ENCODE measurements around the gene EIF2B2.

EIF2B2 gene

DNA sequence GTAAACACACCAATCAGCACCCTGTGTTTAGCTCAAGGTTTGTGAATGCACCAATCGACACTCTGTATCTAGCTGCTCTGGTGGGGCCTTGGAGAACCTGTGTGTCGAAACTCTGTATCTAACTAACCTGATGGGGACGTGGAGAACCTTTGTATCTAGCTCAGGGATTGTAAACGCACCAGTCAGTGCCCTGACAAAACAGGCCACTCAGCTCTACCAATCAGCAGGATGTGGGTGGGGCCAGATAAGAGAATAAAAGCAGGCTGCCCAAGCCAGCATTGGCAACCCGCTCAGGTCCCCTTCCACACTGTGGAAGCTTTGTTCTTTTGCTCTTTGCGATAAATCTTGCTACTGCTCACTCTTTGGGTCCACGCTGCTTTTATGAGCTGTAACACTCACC, 6.9 kb upstream of the EIF2B2 start:
- peak; percentile 5 for DNase-seq

DNA sequence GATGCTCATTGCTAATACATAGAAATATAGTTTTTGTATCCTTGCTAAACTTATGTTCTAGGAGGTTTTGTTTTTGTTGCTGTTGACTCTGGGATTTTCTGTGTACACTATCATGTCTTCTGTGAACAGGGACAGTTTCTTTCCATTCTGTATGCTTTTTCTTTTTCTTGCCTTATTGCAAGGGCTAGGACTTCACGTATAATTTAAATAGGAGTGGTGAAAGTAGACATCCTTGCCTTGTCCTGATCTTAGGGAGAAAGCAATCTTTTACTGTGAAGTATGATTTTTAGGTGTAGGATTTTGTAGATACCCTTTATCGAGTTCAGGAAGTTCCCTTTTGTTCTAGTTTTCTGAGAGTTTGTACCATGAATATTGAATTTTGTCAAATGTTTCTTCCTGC, 1.5 kb upstream of the EIF2B2 start:
- DNase-seq: no peak

GRCh38 chr14:75001899-75002298, 822 bp upstream of the EIF2B2 start:
- DNase-seq: no peak

DNA sequence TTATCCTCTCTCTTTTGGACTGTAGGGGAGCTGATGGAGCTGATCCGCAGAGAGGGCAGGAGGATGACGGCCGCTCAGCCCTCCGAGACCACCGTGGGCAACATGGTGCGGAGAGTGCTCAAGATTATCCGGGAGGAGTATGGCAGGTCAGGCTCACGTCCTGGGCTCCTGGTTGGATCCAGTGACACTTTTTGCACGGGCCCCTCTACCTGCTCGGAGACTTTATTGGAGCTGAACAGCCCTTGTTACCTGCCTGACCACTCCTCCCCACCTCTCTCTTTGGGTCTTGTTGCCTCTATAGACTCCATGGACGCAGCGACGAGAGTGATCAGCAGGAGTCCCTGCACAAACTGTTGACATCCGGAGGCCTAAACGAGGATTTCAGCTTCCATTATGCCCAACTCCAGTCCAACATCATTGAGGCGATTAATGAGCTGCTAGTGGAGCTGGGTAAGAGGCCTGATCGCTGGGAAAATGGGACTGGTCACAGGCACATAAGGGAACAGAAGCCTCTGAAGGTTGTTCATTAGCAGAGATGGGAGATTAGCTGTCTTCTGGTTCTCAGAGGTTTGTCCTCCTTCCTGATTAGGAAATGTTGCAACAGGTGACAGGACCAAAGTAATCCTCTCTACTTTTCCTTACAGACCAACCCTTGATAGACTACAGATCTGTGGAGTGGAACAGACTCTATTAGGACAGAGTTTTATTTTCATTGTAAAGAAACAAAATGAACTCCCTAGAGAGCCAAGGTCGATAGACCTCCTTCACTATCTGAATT, 718 bp downstream of the EIF2B2 start:
- DNase-seq: no peak

- no peak for DNase-seq
Observed at GRCh38 chr14:75005357-75005756, 2.6 kb downstream of the EIF2B2 start.

GRCh38 chr14:75009176-75009575, 6.5 kb downstream of the EIF2B2 start:
- no peak for DNase-seq

DNA sequence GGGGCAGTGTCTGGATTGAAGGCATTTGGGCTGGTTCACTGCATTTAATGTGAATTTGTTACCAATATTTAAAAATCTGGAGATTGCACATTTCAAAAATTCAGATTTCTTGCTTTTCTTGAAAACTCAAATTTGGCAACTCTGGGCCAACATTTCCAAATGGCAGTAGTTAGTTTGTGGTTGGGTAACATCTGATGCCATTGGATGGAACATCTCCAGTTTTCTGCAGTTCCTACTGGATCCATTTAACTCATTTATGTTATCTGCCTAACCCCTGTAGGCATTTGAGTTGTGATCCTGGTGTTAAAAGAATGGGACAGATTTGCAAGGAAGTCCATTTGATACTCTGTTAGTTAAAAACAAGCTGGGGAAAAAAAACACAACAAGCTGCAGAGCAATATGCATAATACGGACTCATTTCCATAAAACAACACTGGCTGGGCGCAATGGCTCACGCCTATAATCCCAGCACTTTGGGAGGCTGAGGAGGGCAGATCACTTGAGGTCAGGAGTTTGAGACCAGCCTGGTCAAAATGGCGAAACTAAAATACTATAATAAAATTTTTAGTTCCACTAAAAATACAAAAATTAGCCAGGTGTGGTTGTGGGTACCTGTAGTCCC, 7.9 kb downstream of the EIF2B2 start:
- DNase-seq: no peak

- no peak for DNase-seq
Observed at GRCh38 chr14:75011356-75011994, 8.8 kb downstream of the EIF2B2 start.

DNA sequence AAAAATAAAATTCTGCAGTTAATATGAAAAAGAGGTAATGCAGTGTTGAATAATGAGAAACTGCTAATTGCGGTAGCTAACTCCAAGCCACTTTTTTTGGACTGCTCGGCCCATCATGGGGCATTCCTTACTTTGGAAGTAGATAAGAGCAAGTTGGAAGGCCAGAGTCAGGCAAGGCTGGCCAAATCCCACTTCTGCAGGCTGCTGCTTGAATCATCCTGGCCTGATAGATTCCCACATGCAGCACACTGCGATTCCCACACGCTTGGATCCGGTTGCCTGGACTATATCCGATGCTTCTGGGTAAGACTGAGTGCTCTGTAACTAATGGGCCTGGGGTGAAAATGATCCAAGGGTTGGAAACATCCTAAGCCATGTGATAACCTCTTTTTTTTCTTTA, 10.6 kb downstream of the EIF2B2 start:
- DNase-seq: no peak

DNA sequence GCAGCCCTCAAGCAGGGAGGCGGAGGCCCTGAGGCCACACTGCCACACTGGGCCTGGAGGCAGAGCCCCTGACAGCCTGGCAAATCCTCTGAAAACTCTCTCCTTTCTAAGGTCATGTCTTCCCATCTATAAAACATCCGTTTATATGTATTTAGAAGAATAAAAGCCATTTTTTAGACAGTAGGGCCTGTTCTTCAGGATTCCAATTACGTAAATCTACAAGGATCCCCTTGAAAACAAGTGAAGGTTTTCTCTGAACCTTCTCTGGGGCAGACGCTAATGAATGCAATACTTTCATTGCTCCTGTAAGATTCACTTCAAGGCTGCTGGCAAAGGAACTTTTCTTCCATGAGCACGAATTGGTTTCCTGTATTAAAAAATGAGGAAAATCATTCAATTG, 12.8 kb downstream of the EIF2B2 start:
- DNase-seq: no peak

DNA sequence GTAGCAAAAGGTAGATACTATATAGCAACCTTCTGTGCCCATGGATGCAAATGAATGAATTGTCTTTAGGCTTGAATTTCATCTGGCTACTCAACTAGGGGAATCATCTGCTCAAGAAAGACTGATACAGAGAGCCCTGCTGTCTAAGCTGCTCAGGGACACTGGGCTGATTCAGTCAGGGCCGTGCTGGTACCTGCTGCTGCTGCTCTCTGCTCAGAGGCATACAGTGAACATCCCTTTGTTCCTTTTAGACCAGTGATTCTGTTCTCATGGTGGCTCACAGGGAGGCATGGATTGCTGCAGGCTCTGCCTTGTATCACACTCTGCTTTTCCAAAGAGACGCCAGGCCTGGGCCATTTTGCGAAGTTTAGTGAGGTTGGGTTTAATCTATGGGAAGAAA, 14.1 kb downstream of the EIF2B2 start:
- DNase-seq: no peak

GRCh38 chr14:75018694-75019093, 16.0 kb downstream of the EIF2B2 start:
- no peak for DNase-seq

DNA sequence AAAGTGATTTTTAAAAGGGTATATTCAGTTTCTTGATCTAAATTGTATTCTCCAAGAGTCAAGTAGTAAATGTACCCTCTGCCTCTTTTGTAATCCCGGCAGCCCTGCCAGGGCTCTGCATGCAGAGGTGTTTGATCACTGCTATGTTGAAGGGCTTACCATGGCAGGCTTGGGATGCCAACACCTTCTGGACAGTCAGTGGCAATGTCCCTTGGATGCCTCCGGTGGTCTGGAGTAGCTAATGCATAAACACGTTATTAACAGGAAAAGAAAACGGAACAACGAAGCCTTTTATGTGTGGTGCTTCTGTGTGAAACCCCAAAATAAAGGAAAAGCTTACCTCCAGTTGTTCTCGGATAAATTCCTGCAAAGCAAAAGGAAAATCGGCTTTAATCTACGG, 19.9 kb downstream of the EIF2B2 start:
- DNase-seq: no peak

- no peak for DNase-seq
Observed at GRCh38 chr14:75023108-75023507, 20.4 kb downstream of the EIF2B2 start.

DNA sequence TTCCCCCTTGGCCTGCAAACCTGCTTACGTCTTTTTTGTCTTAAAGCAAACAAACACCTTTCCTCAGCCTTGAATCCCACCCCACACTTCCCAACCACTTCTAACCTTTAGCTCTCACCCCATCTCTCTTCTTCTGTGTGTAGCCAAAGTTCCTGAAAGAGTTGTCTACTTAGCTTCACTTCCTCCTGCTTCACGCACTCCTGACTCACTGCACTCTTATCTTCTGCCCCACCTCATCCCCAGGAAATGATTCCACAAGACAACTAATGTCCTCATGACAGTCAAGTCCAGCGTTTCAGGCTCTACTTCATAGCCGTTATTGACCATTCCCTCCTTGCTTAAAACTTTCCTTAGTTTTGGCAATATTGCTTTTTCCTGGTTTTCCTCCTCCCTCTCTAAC, 22.4 kb downstream of the EIF2B2 start:
- DNase-seq: no peak

DNA sequence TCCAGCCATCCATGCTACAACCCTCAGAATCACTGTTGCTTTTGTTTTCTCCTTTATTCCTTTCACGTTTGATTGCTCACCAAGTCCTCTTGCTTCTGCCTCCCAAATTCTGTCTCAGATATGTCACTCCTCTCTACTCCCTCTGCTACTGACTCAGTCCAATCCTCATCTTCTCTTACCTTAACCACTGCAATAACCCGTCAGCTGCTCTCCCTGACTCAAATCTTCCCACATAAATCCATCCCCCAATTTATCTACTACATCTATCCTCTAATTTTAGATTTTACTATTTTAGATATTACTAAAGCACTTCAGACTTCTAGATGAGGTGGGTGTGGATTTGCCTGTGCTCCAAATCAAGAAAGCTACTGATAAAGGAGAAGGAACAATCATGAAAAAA, 23.2 kb downstream of the EIF2B2 start:
- no peak for DNase-seq

GRCh38 chr14:75030147-75030546, 27.4 kb downstream of the EIF2B2 start:
- no peak for DNase-seq

DNA sequence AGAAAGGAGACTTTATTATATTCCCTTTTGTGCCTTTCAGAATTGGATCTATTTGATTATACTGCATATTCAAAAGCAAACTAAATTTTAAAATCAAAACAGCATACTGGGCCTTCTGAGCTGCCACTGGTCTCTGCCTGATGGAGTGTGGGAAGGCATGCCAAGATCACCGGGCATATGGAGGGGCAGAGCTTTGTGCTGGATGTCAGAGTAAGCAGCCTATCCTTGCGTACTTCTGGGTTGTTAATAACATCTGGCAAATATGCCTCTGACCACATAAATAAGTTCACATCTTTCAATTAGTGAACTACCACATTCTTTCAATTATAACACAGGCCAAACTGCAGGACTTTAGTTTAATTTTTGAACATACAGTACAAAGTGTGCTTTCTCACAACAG, 30.2 kb downstream of the EIF2B2 start:
- DNase-seq: no peak

- DNase-seq: no peak
Observed at GRCh38 chr14:75040507-75040906, 37.8 kb downstream of the EIF2B2 start.

DNA sequence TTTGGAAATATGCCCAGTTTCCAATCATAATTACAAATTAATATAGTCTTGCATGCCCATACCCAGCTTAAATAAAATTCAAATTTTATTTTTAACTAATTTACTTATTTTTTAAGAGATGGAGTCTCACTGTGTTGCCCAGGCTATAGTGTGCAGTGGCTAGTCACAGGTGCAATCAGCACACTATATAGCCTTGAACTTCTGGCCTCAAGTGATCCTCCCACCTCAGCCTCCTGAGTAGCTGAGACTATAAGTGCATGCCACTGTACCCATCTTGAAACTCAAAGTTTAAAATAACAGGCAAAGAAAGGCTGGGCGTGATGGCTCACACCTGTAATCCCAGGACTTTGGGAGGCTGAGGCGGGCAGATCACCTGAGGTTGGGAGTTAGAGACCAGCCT, 38.2 kb downstream of the EIF2B2 start:
- no peak for DNase-seq

DNA sequence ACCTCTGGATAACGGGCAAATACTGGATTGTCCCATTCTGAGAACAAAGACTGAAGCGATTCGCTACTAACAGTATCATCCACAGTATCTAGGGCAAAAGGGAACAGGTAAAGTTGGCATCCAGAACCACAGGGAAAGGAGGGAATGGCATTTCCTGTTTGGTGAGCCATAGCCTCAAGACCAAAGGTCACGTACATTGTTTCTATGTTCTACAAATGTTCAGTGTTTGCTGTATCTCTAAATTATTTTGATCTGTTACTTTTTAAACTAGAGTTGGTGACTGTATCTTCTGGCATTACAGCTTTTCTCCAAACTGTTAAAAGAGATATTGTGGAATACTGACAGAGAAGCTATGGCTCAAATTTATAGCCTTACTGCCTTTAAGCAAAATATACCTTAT, 38.9 kb downstream of the EIF2B2 start:
- no peak for DNase-seq

DNA sequence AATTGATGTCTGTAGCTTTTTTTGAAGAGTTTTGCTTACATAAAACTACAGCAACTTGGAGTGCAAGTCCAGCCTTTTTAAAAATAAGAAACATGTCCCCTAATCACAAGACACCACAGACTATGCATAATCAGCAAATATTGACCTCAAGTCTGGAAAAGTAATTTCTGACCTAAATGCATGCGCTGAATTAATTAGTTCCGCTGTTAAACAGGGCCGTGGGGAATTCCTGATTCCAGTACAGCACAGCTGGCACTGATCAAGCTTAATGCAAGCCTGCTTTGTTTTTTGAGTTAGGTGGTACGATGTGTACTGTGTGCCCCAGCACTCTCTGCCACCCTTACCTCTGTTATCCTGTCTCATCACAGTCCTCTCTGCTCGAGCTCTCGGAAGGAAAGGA, 39.3 kb downstream of the EIF2B2 start:
- DNase-seq: no peak

DNA sequence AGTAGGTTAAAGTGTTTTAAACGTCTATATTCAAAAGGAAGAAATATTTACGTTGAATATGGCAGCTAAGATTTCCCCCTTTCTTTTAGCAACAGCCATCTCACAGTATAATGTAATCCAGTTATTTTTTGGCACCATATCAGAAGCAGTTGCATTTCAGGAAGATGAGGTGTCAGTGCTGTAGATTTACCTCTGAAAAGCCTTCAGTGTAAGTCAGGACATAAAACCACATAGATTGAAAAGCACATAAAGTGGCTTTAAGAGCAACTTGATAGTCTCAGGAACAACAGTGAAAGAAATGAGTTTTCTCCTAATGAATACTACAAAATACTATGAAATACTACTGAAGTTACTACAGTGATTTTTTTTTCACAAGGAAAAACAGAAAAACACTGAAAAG, 41.6 kb downstream of the EIF2B2 start:
- no peak for DNase-seq

- DNase-seq: no peak
Observed at GRCh38 chr14:75044752-75045151, 42.0 kb downstream of the EIF2B2 start.

DNA sequence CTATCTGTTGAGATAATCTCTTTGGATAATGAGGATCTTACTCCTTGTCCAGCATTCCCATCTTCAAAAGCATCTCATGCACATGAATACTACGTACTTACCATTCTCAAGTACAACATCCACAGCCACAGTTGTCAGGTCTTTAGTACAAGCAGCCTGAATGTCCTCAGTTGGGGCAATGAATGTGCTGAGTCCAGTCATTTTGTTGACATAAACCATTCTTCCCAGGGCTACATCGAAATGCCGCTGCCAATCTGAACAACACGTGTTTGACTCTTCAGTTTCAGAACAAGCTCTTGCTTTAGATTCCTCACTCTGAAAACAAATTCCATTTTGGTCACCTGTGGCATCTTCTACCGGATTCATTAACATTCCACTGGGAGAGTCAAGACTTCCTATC, 43.6 kb downstream of the EIF2B2 start:
- no peak for DNase-seq
